ENCODE measurements around the gene PAQR7.
A peak's percentile ranks its signal among the peaks of the same experiment; 100 is the strongest.
"Not testable (repeated sequence)": the region's sequence is repeated elsewhere in the genome, so short reads cannot be mapped to it uniquely, and the experiment has no call there.

PAQR7 gene

GRCh38 chr1:25858906-25859789 is 16.4 kb downstream of the PAQR7 start, which contains the start of gene AUNIP:
Gene AUNIP (minus strand): TSS chr1:25859457. CDS start chr1:25859357, 100 bp downstream.
- Histone ChIP-seq H3K4me3 (ENCODE audit: low read length) (peak within 1 kb of the TSS; percentile 79), H3K9me3 (replicated peaks; ENCODE audit: low read length) (no peaks in the 10 kb centered on the region), H3K9ac (ENCODE audit: low read depth, low read length) (peak within 1 kb of the TSS; percentile 89), H3K36me3 (ENCODE audit: insufficient read depth, low read length) (peaks cover 16% of the 10 kb centered on the region), H3K4me2 (ENCODE audit: low read length) (peak within 1 kb of the TSS; percentile 98), H3K4me1 (ENCODE audit: control insufficient read depth, insufficient read depth, low read length) (peaks cover 14% of the 10 kb centered on the region), H3K27me3 (ENCODE audit: control insufficient read depth, insufficient read depth, low read length) (no peaks in the 10 kb centered on the region)

- Histone ChIP-seq H3K4me3 (ENCODE audit: low read length) (peak overlapping the region; percentile 79), H3K4me1 (ENCODE audit: control insufficient read depth, insufficient read depth, low read length) (peaks cover 14% of the 10 kb centered on the region), H3K27me3 (ENCODE audit: control insufficient read depth, insufficient read depth, low read length) (no peaks in the 10 kb centered on the region), H3K4me2 (ENCODE audit: low read length) (peak overlapping the region; percentile 98), H3K9me3 (replicated peaks; ENCODE audit: low read length) (no peaks in the 10 kb centered on the region), H3K36me3 (ENCODE audit: insufficient read depth, low read length) (peaks cover 10% of the 10 kb centered on the region), H3K9ac (ENCODE audit: low read depth, low read length) (peak overlapping the region; percentile 89)
Observed at GRCh38 chr1:25858494-25858893, 17.0 kb downstream of the PAQR7 start.

- H3K9me3 ChIP-seq (replicated peaks; ENCODE audit: low read length), result no peaks in the 10 kb centered on the region
- H3K4me3 ChIP-seq (ENCODE audit: low read length), result no peak overlapping the region
- no peak overlapping the region for H3K9ac ChIP-seq (ENCODE audit: low read depth, low read length)
- no peak overlapping the region for H3K4me2 ChIP-seq (ENCODE audit: low read length)
- no peaks in the 10 kb centered on the region for H3K27me3 ChIP-seq (ENCODE audit: control insufficient read depth, insufficient read depth, low read length)
- peaks cover 14% of the 10 kb centered on the region for H3K4me1 ChIP-seq (ENCODE audit: control insufficient read depth, insufficient read depth, low read length)
- no peaks in the 10 kb centered on the region for H3K36me3 ChIP-seq (ENCODE audit: insufficient read depth, low read length)
Observed at GRCh38 chr1:25856856-25857255, 18.7 kb downstream of the PAQR7 start.

GRCh38 chr1:25854554-25854953 is 21.0 kb downstream of the PAQR7 start:
- Histone ChIP-seq H3K4me2 (ENCODE audit: low read length) (no peak overlapping the region), H3K4me1 (ENCODE audit: control insufficient read depth, insufficient read depth, low read length) (peaks cover 10% of the 10 kb centered on the region), H3K27me3 (ENCODE audit: control insufficient read depth, insufficient read depth, low read length) (no peaks in the 10 kb centered on the region), H3K36me3 (ENCODE audit: insufficient read depth, low read length) (no peaks in the 10 kb centered on the region), H3K9me3 (replicated peaks; ENCODE audit: low read length) (no peaks in the 10 kb centered on the region), H3K9ac (ENCODE audit: low read depth, low read length) (no peak overlapping the region), H3K4me3 (ENCODE audit: low read length) (no peak overlapping the region)

- Histone ChIP-seq H3K9ac (ENCODE audit: low read depth, low read length) (no peak overlapping the region), H3K9me3 (replicated peaks; ENCODE audit: low read length) (no peaks in the 10 kb centered on the region), H3K4me2 (ENCODE audit: low read length) (no peak overlapping the region), H3K4me1 (ENCODE audit: control insufficient read depth, insufficient read depth, low read length) (peaks cover 7% of the 10 kb centered on the region), H3K4me3 (ENCODE audit: low read length) (no peak overlapping the region), H3K36me3 (ENCODE audit: insufficient read depth, low read length) (no peaks in the 10 kb centered on the region), H3K27me3 (ENCODE audit: control insufficient read depth, insufficient read depth, low read length) (no peaks in the 10 kb centered on the region)
Observed at GRCh38 chr1:25848531-25848930, 27.0 kb downstream of the PAQR7 start.

- Histone ChIP-seq H3K4me3 (ENCODE audit: low read length) (no peak overlapping the region), H3K4me1 (ENCODE audit: control insufficient read depth, insufficient read depth, low read length) (peaks cover 7% of the 10 kb centered on the region), H3K4me2 (ENCODE audit: low read length) (no peak overlapping the region), H3K9ac (ENCODE audit: low read depth, low read length) (no peak overlapping the region), H3K36me3 (ENCODE audit: insufficient read depth, low read length) (no peaks in the 10 kb centered on the region), H3K27me3 (ENCODE audit: control insufficient read depth, insufficient read depth, low read length) (no peaks in the 10 kb centered on the region), H3K9me3 (replicated peaks; ENCODE audit: low read length) (no peaks in the 10 kb centered on the region)
Observed at GRCh38 chr1:25847929-25848328, 27.6 kb downstream of the PAQR7 start.

GRCh38 chr1:25845664-25846063 is 29.8 kb downstream of the PAQR7 start:
- Histone ChIP-seq H3K4me3 (ENCODE audit: low read length) (no peak overlapping the region), H3K4me2 (ENCODE audit: low read length) (no peak overlapping the region), H3K36me3 (ENCODE audit: insufficient read depth, low read length) (no peaks in the 10 kb centered on the region), H3K9me3 (replicated peaks; ENCODE audit: low read length) (no peaks in the 10 kb centered on the region), H3K9ac (ENCODE audit: low read depth, low read length) (no peak overlapping the region), H3K27me3 (ENCODE audit: control insufficient read depth, insufficient read depth, low read length) (no peaks in the 10 kb centered on the region), H3K4me1 (ENCODE audit: control insufficient read depth, insufficient read depth, low read length) (peaks cover 7% of the 10 kb centered on the region)

- Histone ChIP-seq H3K4me3 (ENCODE audit: low read length) (no peak overlapping the region), H3K4me2 (ENCODE audit: low read length) (no peak overlapping the region), H3K27me3 (ENCODE audit: control insufficient read depth, insufficient read depth, low read length) (no peaks in the 10 kb centered on the region), H3K9me3 (replicated peaks; ENCODE audit: low read length) (no peaks in the 10 kb centered on the region), H3K9ac (ENCODE audit: low read depth, low read length) (no peak overlapping the region), H3K36me3 (ENCODE audit: insufficient read depth, low read length) (no peaks in the 10 kb centered on the region), H3K4me1 (ENCODE audit: control insufficient read depth, insufficient read depth, low read length) (peaks cover 7% of the 10 kb centered on the region)
Observed at GRCh38 chr1:25844536-25845337, 30.8 kb downstream of the PAQR7 start.

- no peak overlapping the region for H3K4me3 ChIP-seq (ENCODE audit: low read length)
- peaks cover under 1% of the 10 kb centered on the region for H3K4me1 ChIP-seq (ENCODE audit: control insufficient read depth, insufficient read depth, low read length)
- H3K4me2 ChIP-seq (ENCODE audit: low read length), result no peak overlapping the region
- H3K27me3 ChIP-seq (ENCODE audit: control insufficient read depth, insufficient read depth, low read length), result no peaks in the 10 kb centered on the region
- H3K9ac ChIP-seq (ENCODE audit: low read depth, low read length), result no peak overlapping the region
- H3K36me3 ChIP-seq (ENCODE audit: insufficient read depth, low read length), result no peaks in the 10 kb centered on the region
- no peaks in the 10 kb centered on the region for H3K9me3 ChIP-seq (replicated peaks; ENCODE audit: low read length)
Observed at GRCh38 chr1:25843483-25843882, 32.0 kb downstream of the PAQR7 start.

- H3K4me2 ChIP-seq (ENCODE audit: low read length); H3K4me3 ChIP-seq (ENCODE audit: low read length); H3K4me1 ChIP-seq (ENCODE audit: control insufficient read depth, insufficient read depth, low read length); H3K9me3 ChIP-seq (replicated peaks; ENCODE audit: low read length); H3K27me3 ChIP-seq (ENCODE audit: control insufficient read depth, insufficient read depth, low read length); H3K36me3 ChIP-seq (ENCODE audit: insufficient read depth, low read length); H3K9ac ChIP-seq (ENCODE audit: low read depth, low read length): not testable (repeated sequence)
Observed at GRCh38 chr1:25839808-25840207, 35.7 kb downstream of the PAQR7 start.

GRCh38 chr1:25837262-25837875 is 38.1 kb downstream of the PAQR7 start:
- H3K4me3 ChIP-seq (ENCODE audit: low read length), result no peak overlapping the region
- no peak overlapping the region for H3K9ac ChIP-seq (ENCODE audit: low read depth, low read length)
- no peaks in the 10 kb centered on the region for H3K4me1 ChIP-seq (ENCODE audit: control insufficient read depth, insufficient read depth, low read length)
- H3K36me3 ChIP-seq (ENCODE audit: insufficient read depth, low read length), result peaks cover 20% of the 10 kb centered on the region
- H3K27me3 ChIP-seq (ENCODE audit: control insufficient read depth, insufficient read depth, low read length), result no peaks in the 10 kb centered on the region
- H3K4me2 ChIP-seq (ENCODE audit: low read length), result no peak overlapping the region
- no peaks in the 10 kb centered on the region for H3K9me3 ChIP-seq (replicated peaks; ENCODE audit: low read length)

Measured in skeletal muscle satellite cell (primary cell).